Parathyroid adenoma (tissue), 2 donors: ENCODE data around the gene ZNF593OS.

ENCODE experiments used
- H2AFZ ChIP-seq: fragments of 300-600 bp; sonication (generic); one replicate; pipeline ENCODE4 v1.7.0; 2017; ENCODE audit warnings: antibody characterized with exemption, mild to moderate bottlenecking
- H3K27ac ChIP-seq: fragments of 300-600 bp; sonication (generic); one replicate; pipeline ENCODE4 v1.7.0; 2017
- H3K27me3 ChIP-seq: fragments of 300-600 bp; sonication (generic); one replicate; pipeline ENCODE4 v1.7.0; 2017; ENCODE audit warnings: low read length; ENCODE audit not compliant: control insufficient read depth, insufficient read depth
- H3K36me3 ChIP-seq: fragments of 300-600 bp; sonication (generic); one replicate; pipeline ENCODE4 v1.7.0; 2017; ENCODE audit warnings: low read length; ENCODE audit not compliant: control insufficient read depth, insufficient read depth
- H3K4me1 ChIP-seq: fragments of 300-600 bp; sonication (generic); one replicate; pipeline ENCODE4 v1.7.0; 2017; ENCODE audit warnings: control low read depth
- H3K4me2 ChIP-seq: fragments of 300-600 bp; sonication (generic); one replicate; pipeline ENCODE4 v1.7.0; 2017; ENCODE audit warnings: low read length
- H3K4me3 ChIP-seq: fragments of 300-600 bp; sonication (generic); one replicate; pipeline ENCODE4 v1.7.0; 2017; ENCODE audit warnings: low read depth, low read length
- H3K79me2 ChIP-seq: fragments of 300-600 bp; sonication (generic); one replicate; pipeline ENCODE4 v1.7.0; 2017; ENCODE audit warnings: control low read depth
- H3K9ac ChIP-seq: fragments of 300-600 bp; sonication (generic); one replicate; pipeline ENCODE4 v1.7.0; 2017; ENCODE audit warnings: mild to moderate bottlenecking
- H3K9me3 ChIP-seq: fragments of 300-600 bp; sonication (generic); one replicate; pipeline ENCODE4 v1.7.0; 2017; ENCODE audit warnings: low read length; ENCODE audit not compliant: control insufficient read depth
- TF ChIP-seq, protein P1 (sequence below): fragments of 300-600 bp; sonication (generic); IDR thresholded peaks from one replicate; pipeline ENCODE4 v1.7.0; 2017; ENCODE audit warnings: antibody characterized with exemption, mild to moderate bottlenecking
- donor health status: primary hyperparathyroidism.

The ZNF593OS gene

DNA sequence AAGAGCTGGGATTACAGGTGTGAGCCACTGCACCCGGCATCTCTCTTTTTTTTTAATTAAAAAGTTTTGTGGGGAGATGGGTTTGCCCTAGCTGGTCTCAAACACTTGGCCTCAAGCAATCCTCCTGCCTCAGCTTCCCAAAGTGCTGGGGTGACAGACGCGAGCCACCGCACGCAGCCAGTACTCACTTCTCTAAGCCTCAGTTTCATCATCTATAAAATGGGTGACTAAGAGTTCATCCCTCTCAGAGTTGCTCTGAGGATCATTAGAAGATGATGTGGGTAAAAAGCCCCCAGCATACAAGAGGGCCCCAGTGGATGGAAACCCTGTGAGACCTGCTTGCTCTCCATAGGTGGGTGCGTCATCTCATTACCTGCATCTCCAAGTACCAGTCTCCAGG lies 16.2 kb upstream of the ZNF593OS start:
- H3K27ac ChIP-seq, result no peak overlapping the region
- H3K9ac ChIP-seq, result no peak overlapping the region
- no peak overlapping the region for H3K4me2 ChIP-seq
- H2AFZ ChIP-seq, result no peak overlapping the region
- H3K9me3 ChIP-seq, result no peaks in the 10 kb centered on the region
- no peak overlapping the region for H3K4me3 ChIP-seq
- no peaks in the 10 kb centered on the region for H3K4me1 ChIP-seq
- TF ChIP-seq, protein P1, sequence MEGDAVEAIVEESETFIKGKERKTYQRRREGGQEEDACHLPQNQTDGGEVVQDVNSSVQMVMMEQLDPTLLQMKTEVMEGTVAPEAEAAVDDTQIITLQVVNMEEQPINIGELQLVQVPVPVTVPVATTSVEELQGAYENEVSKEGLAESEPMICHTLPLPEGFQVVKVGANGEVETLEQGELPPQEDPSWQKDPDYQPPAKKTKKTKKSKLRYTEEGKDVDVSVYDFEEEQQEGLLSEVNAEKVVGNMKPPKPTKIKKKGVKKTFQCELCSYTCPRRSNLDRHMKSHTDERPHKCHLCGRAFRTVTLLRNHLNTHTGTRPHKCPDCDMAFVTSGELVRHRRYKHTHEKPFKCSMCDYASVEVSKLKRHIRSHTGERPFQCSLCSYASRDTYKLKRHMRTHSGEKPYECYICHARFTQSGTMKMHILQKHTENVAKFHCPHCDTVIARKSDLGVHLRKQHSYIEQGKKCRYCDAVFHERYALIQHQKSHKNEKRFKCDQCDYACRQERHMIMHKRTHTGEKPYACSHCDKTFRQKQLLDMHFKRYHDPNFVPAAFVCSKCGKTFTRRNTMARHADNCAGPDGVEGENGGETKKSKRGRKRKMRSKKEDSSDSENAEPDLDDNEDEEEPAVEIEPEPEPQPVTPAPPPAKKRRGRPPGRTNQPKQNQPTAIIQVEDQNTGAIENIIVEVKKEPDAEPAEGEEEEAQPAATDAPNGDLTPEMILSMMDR, result no peak
- no peaks in the 10 kb centered on the region for H3K79me2 ChIP-seq
- H3K27me3 ChIP-seq, result no peaks in the 10 kb centered on the region
- no peaks in the 10 kb centered on the region for H3K36me3 ChIP-seq

DNA sequence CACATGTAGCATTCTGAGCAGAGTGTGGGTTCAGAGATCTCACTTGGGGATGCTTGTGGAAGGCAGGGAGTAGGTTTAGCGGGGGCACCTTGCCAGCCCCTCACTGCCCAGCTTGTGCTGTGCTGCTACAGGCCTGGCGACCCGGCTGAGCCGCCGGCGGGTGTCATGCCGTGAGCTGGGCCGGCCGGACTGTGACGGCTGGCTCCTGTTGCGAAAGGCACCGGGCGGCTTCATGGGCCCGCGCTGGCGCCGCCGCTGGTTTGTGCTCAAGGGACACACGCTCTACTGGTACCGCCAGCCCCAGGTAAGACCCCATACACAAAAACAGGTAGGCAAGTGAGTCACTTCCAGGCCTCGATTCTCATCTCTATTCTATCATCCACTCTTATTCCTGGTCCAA lies 13.3 kb upstream of the ZNF593OS start:
- Histone ChIP-seq H3K4me1 (no peaks in the 10 kb centered on the region), H3K9ac (no peak overlapping the region), H2AFZ (no peak overlapping the region), H3K9me3 (no peaks in the 10 kb centered on the region), H3K27me3 (no peaks in the 10 kb centered on the region), H3K4me2 (no peak overlapping the region), H3K27ac (no peak overlapping the region), H3K36me3 (no peaks in the 10 kb centered on the region), H3K4me3 (no peak overlapping the region), H3K79me2 (no peaks in the 10 kb centered on the region)
- TF ChIP-seq, protein P1, result no peak

DNA sequence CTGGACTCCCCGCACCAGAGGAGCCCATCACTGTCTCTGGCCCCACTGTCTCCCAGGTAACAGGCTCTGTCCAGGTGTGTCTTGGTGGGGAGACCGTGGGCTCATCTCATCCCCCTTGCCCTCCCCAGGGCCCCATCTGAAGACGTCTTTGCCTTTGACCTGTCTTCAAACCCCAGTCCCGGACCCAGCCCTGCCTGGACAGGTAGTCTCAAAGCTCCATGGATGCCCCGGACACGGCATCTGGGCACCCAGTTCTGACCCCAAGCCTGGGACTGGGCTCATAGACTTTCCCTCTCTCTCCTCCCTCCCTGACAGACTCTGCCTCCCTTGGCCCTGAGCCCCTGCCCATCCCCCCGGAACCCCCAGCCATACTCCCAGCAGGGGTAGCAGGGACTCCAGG lies 12.5 kb upstream of the ZNF593OS start:
- Histone ChIP-seq H3K9ac (no peak overlapping the region), H3K27ac (no peak overlapping the region)
- TF ChIP-seq, protein P1, result no peak

DNA sequence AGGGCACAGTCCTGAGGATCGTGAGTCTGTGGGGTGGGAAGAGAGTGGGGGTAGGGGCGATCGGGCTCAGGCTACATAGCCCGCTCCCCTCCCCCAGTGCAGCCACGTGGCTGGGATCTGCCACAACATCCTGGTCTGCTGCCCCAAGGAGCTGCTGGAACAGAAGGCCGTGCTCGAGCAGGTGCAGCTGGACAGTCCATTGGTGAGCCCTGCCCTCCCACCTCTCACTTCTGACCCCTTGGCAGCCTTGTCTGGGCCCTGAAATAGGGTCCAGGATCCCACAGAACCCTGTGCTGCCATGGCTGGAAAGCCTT lies 10.7 kb upstream of the ZNF593OS start:
- no peak overlapping the region for H3K9ac ChIP-seq
- H3K79me2 ChIP-seq, result no peaks in the 10 kb centered on the region
- H3K27me3 ChIP-seq, result no peaks in the 10 kb centered on the region
- TF ChIP-seq, protein P1, result no peak
- H3K27ac ChIP-seq, result no peak overlapping the region
- H3K4me2 ChIP-seq, result no peak overlapping the region
- H3K4me1 ChIP-seq, result peaks cover 4% of the 10 kb centered on the region
- no peaks in the 10 kb centered on the region for H3K36me3 ChIP-seq
- H3K4me3 ChIP-seq, result no peak overlapping the region
- H3K9me3 ChIP-seq, result no peaks in the 10 kb centered on the region
- H2AFZ ChIP-seq, result no peak overlapping the region

More for the DNA sequence above, 12.5 kb upstream of the ZNF593OS start:
- no peak overlapping the region for H3K4me2 ChIP-seq
- no peaks in the 10 kb centered on the region for H3K27me3 ChIP-seq
- H3K9me3 ChIP-seq, result no peaks in the 10 kb centered on the region
- no peaks in the 10 kb centered on the region for H3K79me2 ChIP-seq
- H3K4me1 ChIP-seq, result no peaks in the 10 kb centered on the region
- no peaks in the 10 kb centered on the region for H3K36me3 ChIP-seq
- no peak overlapping the region for H2AFZ ChIP-seq
- H3K4me3 ChIP-seq, result no peak overlapping the region

DNA sequence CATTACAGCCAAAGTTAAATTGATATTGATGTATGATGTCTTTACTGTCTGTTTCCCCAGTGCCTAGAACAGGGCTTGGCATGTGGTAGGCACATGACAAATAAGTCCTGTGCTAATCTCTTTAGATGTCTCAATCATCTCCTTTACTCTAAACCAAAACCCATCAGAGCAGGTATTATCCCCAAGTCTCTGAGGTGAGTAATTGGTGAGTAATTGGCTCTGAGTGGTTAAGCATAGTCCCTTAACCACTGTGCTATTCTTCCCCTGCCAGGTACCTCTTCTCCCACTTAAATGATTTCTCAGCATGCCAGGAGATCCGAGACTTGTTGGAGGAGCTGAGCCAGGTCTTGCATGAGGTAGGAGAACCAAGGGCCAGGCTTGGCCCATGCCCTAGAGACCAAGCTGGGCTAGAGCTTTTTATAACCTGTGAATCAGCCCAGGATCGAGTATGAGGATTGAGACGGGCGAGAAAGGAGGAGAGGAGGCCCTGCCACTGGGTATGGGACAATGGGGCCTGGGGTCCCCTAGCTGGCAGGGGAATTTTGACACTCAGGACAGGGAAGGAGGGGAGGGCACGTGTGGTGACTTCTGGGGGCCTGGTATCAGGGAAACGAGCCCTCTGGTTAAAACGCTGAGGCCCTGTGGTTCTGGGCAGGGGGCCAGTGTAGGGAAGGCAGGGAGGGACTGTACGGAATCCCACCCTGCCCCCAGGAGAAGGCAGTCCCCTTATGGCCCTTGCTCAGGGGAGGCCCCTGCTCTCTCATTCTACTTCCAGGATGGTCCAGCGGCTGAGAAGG lies 10.2 kb upstream of the ZNF593OS start:
- Histone ChIP-seq H3K36me3 (no peaks in the 10 kb centered on the region), H3K4me1 (peaks cover 6% of the 10 kb centered on the region), H2AFZ (no peak overlapping the region), H3K9me3 (no peaks in the 10 kb centered on the region), H3K79me2 (no peaks in the 10 kb centered on the region), H3K27ac (no peak overlapping the region), H3K9ac (no peak overlapping the region), H3K27me3 (no peaks in the 10 kb centered on the region), H3K4me2 (no peak overlapping the region), H3K4me3 (no peak overlapping the region)
- TF ChIP-seq, protein P1, result no peak
